ENCODE measurements around the gene NUDCD3.

Gene NUDCD3

DNA sequence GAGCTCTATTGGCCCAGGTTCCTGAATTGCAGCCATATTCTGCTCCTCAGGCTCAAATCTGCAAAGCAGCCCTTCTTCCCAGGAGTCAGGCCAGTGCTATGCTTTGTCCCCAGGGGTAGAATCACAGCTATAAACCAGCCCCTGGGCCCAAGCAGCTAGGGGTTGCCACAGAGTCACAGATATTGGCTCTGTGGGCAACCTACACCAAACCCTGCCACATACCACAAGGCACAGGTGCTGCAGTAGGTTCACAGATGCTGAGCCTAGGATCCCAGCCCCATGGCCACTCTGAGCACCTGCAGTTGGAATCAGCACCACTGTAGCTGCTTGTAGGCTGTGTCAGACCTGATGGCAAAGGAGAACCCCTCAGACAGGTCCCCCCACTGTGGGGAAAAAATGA is 122.0 kb downstream of the NUDCD3 start:
- no peak overlapping the region for H3K9ac ChIP-seq (ENCODE audit: low read depth, low read length)
- H3K9me3 ChIP-seq (ENCODE audit: insufficient read depth, low read depth, low read length), result no peaks in the 10 kb centered on the region
- H3K36me3 ChIP-seq (ENCODE audit: insufficient read depth, low read length), result no peaks in the 10 kb centered on the region
- no peak overlapping the region for H3K27ac ChIP-seq (ENCODE audit: low read depth, low read length)
- H3K4me1 ChIP-seq (ENCODE audit: insufficient read depth, low read length), result no peaks in the 10 kb centered on the region
- no peak overlapping the region for H3K4me3 ChIP-seq (ENCODE audit: low read length)
- H3K27me3 ChIP-seq (ENCODE audit: insufficient read depth, low read length), result no peaks in the 10 kb centered on the region

DNA sequence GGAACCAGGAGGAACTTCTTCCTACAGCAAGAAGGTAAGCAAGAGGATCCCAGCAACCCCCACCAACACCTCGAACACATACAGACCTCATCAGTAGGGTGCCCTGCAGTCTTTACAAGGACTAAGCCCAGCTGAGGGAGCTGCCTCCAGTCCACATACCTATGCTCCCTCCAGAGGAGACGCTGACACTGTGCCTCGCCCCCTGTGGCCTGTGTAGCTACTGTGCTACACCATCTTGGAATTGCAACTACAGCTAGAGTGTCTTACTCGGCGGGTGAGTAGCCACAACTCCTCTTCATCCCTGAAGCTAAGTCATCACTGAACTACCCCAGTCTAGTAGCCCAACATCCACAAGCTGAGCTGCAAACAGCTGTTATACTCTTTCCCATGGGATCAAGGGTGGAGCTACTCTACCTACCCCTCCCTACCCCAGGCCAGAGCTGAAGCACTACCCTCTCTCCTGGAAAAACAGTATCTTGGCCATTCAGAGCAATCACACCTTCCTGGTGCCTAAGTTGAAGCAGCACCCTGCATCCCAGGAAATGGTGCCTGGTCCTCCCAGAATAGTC is 122.9 kb downstream of the NUDCD3 start:
- Histone ChIP-seq H3K4me1 (ENCODE audit: insufficient read depth, low read length) (no peaks in the 10 kb centered on the region), H3K27me3 (ENCODE audit: insufficient read depth, low read length) (no peaks in the 10 kb centered on the region), H3K27ac (ENCODE audit: low read depth, low read length) (no peak overlapping the region), H3K9me3 (ENCODE audit: insufficient read depth, low read depth, low read length) (no peaks in the 10 kb centered on the region), H3K4me3 (ENCODE audit: low read length) (no peak overlapping the region), H3K9ac (ENCODE audit: low read depth, low read length) (no peak overlapping the region), H3K36me3 (ENCODE audit: insufficient read depth, low read length) (no peaks in the 10 kb centered on the region)
- 85% methylated on average over 5 of the region's 5 CpGs for WGBS

DNA sequence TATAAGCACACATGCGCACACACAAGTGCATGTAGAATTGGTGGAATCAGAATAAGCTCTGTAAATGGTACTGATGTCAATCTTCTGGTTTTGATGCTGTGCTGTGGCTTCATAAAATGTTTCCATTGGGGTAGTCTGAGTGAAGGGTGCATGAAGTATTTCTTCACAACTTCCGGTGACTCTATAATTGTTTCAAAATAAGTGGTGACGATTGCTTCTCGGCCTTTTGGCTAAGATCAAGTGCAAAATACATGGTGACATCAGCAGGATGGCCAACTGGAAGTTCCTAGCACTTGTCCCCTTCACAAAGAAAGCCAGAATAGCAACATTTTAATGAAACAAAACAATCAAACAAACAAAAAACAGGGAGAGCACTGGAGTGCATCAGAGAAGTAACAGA is 123.5 kb downstream of the NUDCD3 start:
- Histone ChIP-seq H3K4me1 (ENCODE audit: insufficient read depth, low read length) (no peaks in the 10 kb centered on the region), H3K36me3 (ENCODE audit: insufficient read depth, low read length) (no peaks in the 10 kb centered on the region), H3K27ac (ENCODE audit: low read depth, low read length) (no peak overlapping the region), H3K9ac (ENCODE audit: low read depth, low read length) (no peak overlapping the region), H3K27me3 (ENCODE audit: insufficient read depth, low read length) (no peaks in the 10 kb centered on the region), H3K9me3 (ENCODE audit: insufficient read depth, low read depth, low read length) (no peaks in the 10 kb centered on the region), H3K4me3 (ENCODE audit: low read length) (no peak overlapping the region)
- 89% methylated on average over 4 of the region's 4 CpGs for WGBS

DNA sequence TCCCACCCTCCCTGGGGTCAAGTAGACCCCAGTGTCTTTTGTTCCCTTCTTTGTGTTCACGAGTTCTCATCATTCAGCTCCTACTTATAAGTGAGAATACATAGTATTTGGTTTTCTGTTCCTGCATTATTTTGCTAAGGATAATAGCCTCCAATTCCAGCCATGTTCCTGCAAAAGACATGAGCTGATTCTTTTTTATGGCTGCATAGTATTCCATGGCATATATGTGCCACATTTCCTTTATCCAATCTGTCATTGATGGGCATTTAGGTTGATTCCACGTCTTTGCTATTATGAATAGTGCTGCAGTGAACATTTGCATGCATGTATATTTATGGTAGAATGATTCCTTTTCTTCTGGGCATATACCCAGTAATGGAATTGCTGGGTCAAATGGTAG is 136.8 kb downstream of the NUDCD3 start:
- 20% methylated on average over 1 of the region's 2 CpGs for WGBS
- Histone ChIP-seq H3K9ac (ENCODE audit: low read depth, low read length) (no peak overlapping the region), H3K9me3 (ENCODE audit: insufficient read depth, low read depth, low read length) (no peaks in the 10 kb centered on the region), H3K27me3 (ENCODE audit: insufficient read depth, low read length) (peaks cover 4% of the 10 kb centered on the region), H3K4me1 (ENCODE audit: insufficient read depth, low read length) (no peaks in the 10 kb centered on the region), H3K4me3 (ENCODE audit: low read length) (no peak overlapping the region), H3K36me3 (ENCODE audit: insufficient read depth, low read length) (no peaks in the 10 kb centered on the region), H3K27ac (ENCODE audit: low read depth, low read length) (no peak overlapping the region)

DNA sequence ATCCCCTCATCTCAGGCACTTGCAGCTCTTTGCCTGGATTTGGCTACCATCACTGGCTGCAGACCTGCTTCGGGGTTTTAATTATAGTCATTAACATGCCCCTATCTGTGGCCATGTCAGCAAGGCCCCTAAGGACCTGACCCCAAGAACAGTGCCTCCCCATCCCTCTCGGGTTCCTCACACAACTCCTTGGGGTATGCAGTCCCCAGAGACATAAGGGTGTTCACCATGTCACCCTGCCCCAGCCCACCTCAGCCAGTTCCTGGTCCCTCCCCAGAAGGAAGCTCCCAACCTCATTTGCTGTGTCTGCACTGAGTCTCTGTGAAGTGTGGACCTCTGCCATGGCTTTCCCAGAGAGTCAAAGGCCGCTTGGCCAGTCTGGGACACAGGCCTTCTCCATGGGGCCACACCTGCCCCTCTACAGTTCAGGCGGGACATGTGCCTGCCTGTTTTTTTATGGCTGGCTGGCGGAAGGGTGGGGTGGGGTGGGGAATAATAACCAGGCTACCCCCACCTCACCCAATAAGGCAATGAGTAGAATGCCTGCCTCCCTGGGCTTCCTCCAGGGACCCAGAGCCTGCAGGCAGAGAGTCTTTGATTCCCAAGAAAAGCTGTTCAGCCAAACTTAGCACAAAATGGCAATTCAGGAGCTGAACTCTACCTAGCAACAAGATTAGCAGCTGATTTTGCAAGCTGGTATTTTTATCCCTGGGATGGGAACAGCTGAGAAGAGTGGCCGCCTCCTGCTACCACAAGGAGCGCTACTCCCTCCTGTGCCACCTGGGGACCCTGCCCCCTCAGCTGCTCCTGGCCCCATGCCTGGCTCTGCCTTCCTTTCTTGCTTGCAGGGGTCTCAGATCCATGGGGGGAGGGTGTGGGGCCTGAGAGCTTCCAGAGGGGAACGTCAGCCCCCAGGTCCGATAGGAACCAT is 141.3 kb downstream of the NUDCD3 start:
- Histone ChIP-seq H3K36me3 (ENCODE audit: insufficient read depth, low read length) (no peaks in the 10 kb centered on the region), H3K4me1 (ENCODE audit: insufficient read depth, low read length) (no peaks in the 10 kb centered on the region), H3K4me3 (ENCODE audit: low read length) (no peak overlapping the region), H3K27me3 (ENCODE audit: insufficient read depth, low read length) (0 out of 2 replicates have a peak, but pooled peaks cover 7% of the 10 kb centered on the region), H3K9ac (ENCODE audit: low read depth, low read length) (no peak overlapping the region), H3K27ac (ENCODE audit: low read depth, low read length) (no peak overlapping the region), H3K9me3 (ENCODE audit: insufficient read depth, low read depth, low read length) (no peaks in the 10 kb centered on the region)
- 86% methylated on average over 8 of the region's 9 CpGs for WGBS

DNA sequence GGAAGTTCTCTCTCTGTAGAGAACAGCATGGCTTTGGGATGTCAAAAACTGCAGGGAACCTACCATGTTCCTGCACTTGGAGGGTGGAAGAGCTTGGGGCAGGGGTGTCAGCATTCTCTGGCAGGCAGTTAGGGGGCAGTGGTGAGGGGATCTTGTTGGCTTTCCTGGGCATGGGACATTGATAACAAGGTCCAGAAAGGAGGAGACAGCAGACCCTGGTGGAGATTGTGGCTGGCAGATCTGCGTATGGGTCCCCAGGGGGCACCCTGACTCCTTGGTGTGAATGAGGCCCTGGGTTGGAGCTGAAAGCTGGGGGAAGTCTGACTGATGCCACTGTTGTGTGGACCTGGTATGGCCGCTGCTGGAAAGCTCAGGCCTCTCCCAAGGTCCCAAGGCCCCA is 142.2 kb downstream of the NUDCD3 start:
- 88% methylated on average over 2 of the region's 2 CpGs for WGBS
- no peaks in the 10 kb centered on the region; the same call in 1 of the 2 replicates for H3K9me3 ChIP-seq (ENCODE audit: insufficient read depth, low read depth, low read length)
- H3K9ac ChIP-seq (ENCODE audit: low read depth, low read length), result no peak overlapping the region
- H3K4me3 ChIP-seq (ENCODE audit: low read length), result no peak overlapping the region
- H3K27me3 ChIP-seq (ENCODE audit: insufficient read depth, low read length), result 0 out of 2 replicates have a peak, but pooled peaks cover 7% of the 10 kb centered on the region
- H3K4me1 ChIP-seq (ENCODE audit: insufficient read depth, low read length), result no peaks in the 10 kb centered on the region
- no peak overlapping the region for H3K27ac ChIP-seq (ENCODE audit: low read depth, low read length)
- no peaks in the 10 kb centered on the region for H3K36me3 ChIP-seq (ENCODE audit: insufficient read depth, low read length)

DNA sequence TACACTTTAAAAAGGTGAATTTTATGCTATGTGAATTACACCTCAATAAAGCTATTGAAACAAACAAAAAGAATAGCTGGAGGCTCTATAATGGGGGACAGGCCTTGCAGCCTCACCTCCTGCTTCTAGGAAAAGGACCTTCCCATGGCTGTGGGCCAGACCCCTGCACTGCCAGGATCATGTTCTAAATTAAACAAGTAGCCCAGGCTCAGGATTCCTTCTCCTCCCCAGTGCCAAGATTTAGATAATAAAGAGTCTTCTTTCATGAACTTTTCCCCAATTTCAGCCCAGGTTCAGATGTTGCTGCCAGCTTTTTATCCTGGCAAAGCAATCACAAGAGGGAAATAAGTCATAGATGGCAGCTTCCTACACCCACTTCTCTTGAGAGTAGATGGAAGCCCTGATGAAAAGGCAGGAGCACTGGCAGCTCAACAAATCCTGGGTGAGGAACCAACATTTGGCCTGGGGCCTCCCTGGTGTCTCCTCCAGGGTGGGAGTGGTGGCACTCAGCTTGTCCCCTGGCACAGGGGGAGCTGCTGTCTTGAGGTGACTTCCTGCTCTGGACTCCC is 142.8 kb downstream of the NUDCD3 start:
- Histone ChIP-seq H3K27me3 (ENCODE audit: insufficient read depth, low read length) (0 out of 2 replicates have a peak, but pooled peaks cover 7% of the 10 kb centered on the region), H3K36me3 (ENCODE audit: insufficient read depth, low read length) (no peaks in the 10 kb centered on the region), H3K4me3 (ENCODE audit: low read length) (no peak overlapping the region), H3K9ac (ENCODE audit: low read depth, low read length) (no peak overlapping the region), H3K9me3 (ENCODE audit: insufficient read depth, low read depth, low read length) (no peaks in the 10 kb centered on the region; the same call in 1 of the 2 replicates), H3K27ac (ENCODE audit: low read depth, low read length) (no peak overlapping the region), H3K4me1 (ENCODE audit: insufficient read depth, low read length) (no peaks in the 10 kb centered on the region)

DNA sequence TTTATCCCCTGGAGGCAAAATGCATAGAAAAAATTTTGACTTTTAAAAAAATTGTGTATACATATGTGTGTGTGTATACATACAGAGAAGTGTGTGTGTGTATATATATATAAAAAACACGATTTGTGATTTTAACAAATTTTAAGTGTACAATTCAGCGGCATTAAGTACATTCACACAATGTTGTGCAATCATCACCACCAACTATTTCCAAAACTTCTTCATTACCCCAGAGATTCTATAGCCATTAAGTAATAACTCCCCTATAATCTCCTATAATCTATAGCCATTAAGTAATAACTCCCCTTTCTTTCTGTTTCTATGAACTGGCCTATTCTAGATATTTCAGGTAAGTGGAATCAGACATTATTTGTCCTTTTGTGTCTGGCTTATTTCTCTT is 144.4 kb downstream of the NUDCD3 start:
- no peaks in the 10 kb centered on the region; the same call in 1 of the 2 replicates for H3K9me3 ChIP-seq (ENCODE audit: insufficient read depth, low read depth, low read length)
- no peak overlapping the region for H3K9ac ChIP-seq (ENCODE audit: low read depth, low read length)
- WGBS, result 85% methylated on average over 2 of the region's 2 CpGs
- no peak overlapping the region for H3K4me3 ChIP-seq (ENCODE audit: low read length)
- H3K27me3 ChIP-seq (ENCODE audit: insufficient read depth, low read length), result 0 out of 2 replicates have a peak, but pooled peaks cover 7% of the 10 kb centered on the region
- H3K4me1 ChIP-seq (ENCODE audit: insufficient read depth, low read length), result no peaks in the 10 kb centered on the region
- no peak overlapping the region for H3K27ac ChIP-seq (ENCODE audit: low read depth, low read length)
- no peaks in the 10 kb centered on the region for H3K36me3 ChIP-seq (ENCODE audit: insufficient read depth, low read length)

DNA sequence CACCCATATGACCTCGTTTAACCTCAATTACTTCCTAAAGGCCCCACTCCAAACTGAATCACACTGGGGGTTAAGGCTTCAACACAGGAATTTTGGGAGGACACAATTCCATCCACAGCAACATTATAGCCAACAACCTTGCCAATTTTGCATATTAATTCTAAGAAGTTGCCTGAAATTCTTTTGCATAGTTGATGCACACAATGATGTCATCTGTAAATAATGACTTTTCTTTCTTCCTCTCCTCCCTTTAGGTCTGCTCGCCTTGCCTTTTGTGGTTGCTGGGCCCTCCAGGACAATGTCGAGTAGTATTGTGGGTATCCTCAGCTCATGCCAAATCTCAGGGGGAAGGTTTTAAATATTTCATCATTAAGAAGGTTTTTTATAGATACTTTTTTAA is 149.1 kb downstream of the NUDCD3 start:
- 93% methylated on average over 2 of the region's 3 CpGs for WGBS
- H3K4me3 ChIP-seq (ENCODE audit: low read length), result no peak overlapping the region
- no peaks in the 10 kb centered on the region for H3K36me3 ChIP-seq (ENCODE audit: insufficient read depth, low read length)
- H3K27ac ChIP-seq (ENCODE audit: low read depth, low read length), result no peak overlapping the region
- H3K27me3 ChIP-seq (ENCODE audit: insufficient read depth, low read length), result 0 out of 2 replicates have a peak, but pooled peaks cover 7% of the 10 kb centered on the region
- no peaks in the 10 kb centered on the region; the same call in 1 of the 2 replicates for H3K9me3 ChIP-seq (ENCODE audit: insufficient read depth, low read depth, low read length)
- H3K9ac ChIP-seq (ENCODE audit: low read depth, low read length), result no peak overlapping the region
- H3K4me1 ChIP-seq (ENCODE audit: insufficient read depth, low read length), result no peaks in the 10 kb centered on the region

DNA sequence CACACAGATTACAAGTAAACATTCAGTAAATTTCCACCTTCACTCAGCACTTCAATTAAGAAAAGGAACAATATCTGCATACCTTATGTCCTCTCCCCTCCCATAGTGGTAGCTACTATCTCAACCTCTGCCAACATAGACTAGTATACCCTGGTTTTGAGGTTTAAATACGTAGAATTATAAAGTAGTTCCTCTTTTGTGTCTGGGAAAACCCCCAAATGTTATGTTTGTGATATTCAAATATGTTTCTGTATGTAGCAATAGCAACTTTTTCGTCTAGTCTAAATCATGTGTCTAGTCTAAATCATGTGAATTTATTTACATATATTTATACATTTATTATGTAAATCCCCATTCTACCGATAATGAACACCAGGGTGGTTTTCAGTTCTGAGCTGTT is 151.9 kb downstream of the NUDCD3 start:
- Histone ChIP-seq H3K4me3 (ENCODE audit: low read length) (no peak overlapping the region), H3K9me3 (ENCODE audit: insufficient read depth, low read depth, low read length) (no peaks in the 10 kb centered on the region; the same call in 1 of the 2 replicates), H3K4me1 (ENCODE audit: insufficient read depth, low read length) (peaks cover 4% of the 10 kb centered on the region; the same call in 1 of the 2 replicates), H3K27ac (ENCODE audit: low read depth, low read length) (no peak overlapping the region), H3K27me3 (ENCODE audit: insufficient read depth, low read length) (no peaks in the 10 kb centered on the region), H3K36me3 (ENCODE audit: insufficient read depth, low read length) (no peaks in the 10 kb centered on the region), H3K9ac (ENCODE audit: low read depth, low read length) (no peak overlapping the region)
- 98% methylated on average over 3 of the region's 3 CpGs for WGBS

DNA sequence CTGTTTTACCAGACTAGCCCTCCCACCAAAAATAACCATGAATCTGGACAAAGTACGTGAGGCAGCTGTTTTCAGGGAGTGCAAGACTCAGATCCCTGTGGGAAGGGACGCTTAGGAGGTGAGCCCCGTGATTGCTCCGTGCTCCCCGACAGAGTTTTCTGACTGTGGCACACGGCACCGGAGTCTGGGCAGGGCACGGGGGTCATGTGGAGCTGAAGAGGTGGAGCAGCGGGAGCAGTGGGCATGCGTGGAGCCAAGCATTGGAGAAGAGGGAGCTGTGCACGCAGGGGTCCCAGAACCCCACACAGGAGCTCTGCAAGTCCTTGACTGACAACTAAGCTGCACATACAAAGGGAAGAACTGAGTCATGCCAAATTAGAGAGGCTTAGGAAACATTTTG is 154.0 kb downstream of the NUDCD3 start:
- Histone ChIP-seq H3K27me3 (ENCODE audit: insufficient read depth, low read length) (no peaks in the 10 kb centered on the region), H3K27ac (ENCODE audit: low read depth, low read length) (no peak overlapping the region), H3K4me1 (ENCODE audit: insufficient read depth, low read length) (peaks cover 4% of the 10 kb centered on the region; the same call in 1 of the 2 replicates), H3K9me3 (ENCODE audit: insufficient read depth, low read depth, low read length) (no peaks in the 10 kb centered on the region), H3K36me3 (ENCODE audit: insufficient read depth, low read length) (no peaks in the 10 kb centered on the region), H3K9ac (ENCODE audit: low read depth, low read length) (no peak overlapping the region), H3K4me3 (ENCODE audit: low read length) (no peak overlapping the region)
- WGBS, result 92% methylated on average over 11 of the region's 11 CpGs

All from HUES64 (cell line).